Liver (tissue), 9 donors: ENCODE measurements around the gene CTNND1. TPM values are rescaled to one million over a fixed set of nuclear protein-coding genes. Genes with fewer than 3 reads are reported as not detected.
A peak's percentile ranks its signal among the peaks of the same experiment; 100 is the strongest.

Experiments
- DNase-seq: peaks from one replicate; pipeline ENCODE4 v3.0.0-alpha.2; 2017; ENCODE audit warnings: low spot score
- H3K27ac ChIP-seq, 2 donors: one replicate each; pipeline ENCODE4 v1.7.0; 2013; ENCODE audit warnings: inconsistent platforms in 2 of 2, low read length in 2 of 2, control low read depth in 1 of 2, low read depth in 1 of 2, mild to moderate bottlenecking in 1 of 2
- H3K27me3 ChIP-seq, 4 donors: one replicate each; pipeline versions ENCODE4 v1.6.1 to v1.7.0; 2013; ENCODE audit warnings: low read length in 3 of 4, inconsistent platforms in 1 of 4, mild to moderate bottlenecking in 1 of 4, moderate library complexity in 1 of 4; ENCODE audit not compliant: control insufficient read depth in 4 of 4, insufficient read depth in 4 of 4
- H3K36me3 ChIP-seq, 4 donors: one replicate each; pipeline versions ENCODE4 v1.6.1 to v1.7.0; 2013; ENCODE audit warnings: low read length in 3 of 4, mild to moderate bottlenecking in 3 of 4, low read depth in 1 of 4, moderate library complexity in 1 of 4; ENCODE audit not compliant: control insufficient read depth in 4 of 4, insufficient read depth in 3 of 4
- H3K4me1 ChIP-seq, 4 donors: one replicate each; pipeline versions ENCODE4 v1.6.1 to v1.7.0; 2013; ENCODE audit warnings: low read length in 3 of 4, mild to moderate bottlenecking in 3 of 4, moderate library complexity in 1 of 4; ENCODE audit not compliant: control insufficient read depth in 4 of 4, insufficient read depth in 4 of 4
- H3K4me3 ChIP-seq, 3 donors: one replicate each; pipeline versions ENCODE4 v1.6.1 to v1.7.0; 2013; ENCODE audit warnings: low read length in 3 of 3, control low read depth in 1 of 3, low read depth in 1 of 3, mild to moderate bottlenecking in 1 of 3
- H3K9ac ChIP-seq, 2 donors: one replicate each; pipeline ENCODE4 v1.7.0; 2013; ENCODE audit warnings: low read length in 2 of 2, mild to moderate bottlenecking in 2 of 2, moderate library complexity in 2 of 2, control low read depth in 1 of 2, low read depth in 1 of 2
- H3K9me3 ChIP-seq, 4 donors: one replicate each; pipeline versions ENCODE4 v1.6.1 to v1.7.0; 2013; ENCODE audit warnings: low read length in 3 of 4; ENCODE audit not compliant: control insufficient read depth in 4 of 4
- EGR1 ChIP-seq, 2 donors: IDR thresholded peaks; 2 replicates each; pipeline ENCODE4 v1.6.1; 2016 to 2018; ENCODE audit warnings: antibody characterized with exemption in 2 of 2, low read depth in 2 of 2
- FOXA1 ChIP-seq: IDR thresholded peaks from 2 replicates; pipeline ENCODE4 v1.6.1; 2016; ENCODE audit warnings: antibody characterized with exemption
- FOXA2 ChIP-seq: IDR thresholded peaks from 2 replicates; pipeline ENCODE4 v1.6.1; 2016; ENCODE audit warnings: antibody characterized with exemption
- GABPA ChIP-seq, 2 donors: IDR thresholded peaks in 1 of 2; conservative IDR thresholded peaks in 1 of 2; 2 replicates each; pipeline ENCODE4 v1.6.1; 2016; ENCODE audit warnings: antibody characterized with exemption in 2 of 2, mild to moderate bottlenecking in 1 of 2, moderate library complexity in 1 of 2
- HNF4A ChIP-seq, 2 donors: conservative IDR thresholded peaks; 2 replicates each; pipeline ENCODE4 v1.6.1; 2016; ENCODE audit warnings: antibody characterized with exemption in 2 of 2, mild to moderate bottlenecking in 2 of 2
- HNF4G ChIP-seq: IDR thresholded peaks from 2 replicates; pipeline ENCODE4 v1.6.1; 2016; ENCODE audit warnings: antibody characterized with exemption
- JUND ChIP-seq, 2 donors: IDR thresholded peaks; 2 replicates each; pipeline ENCODE4 v1.6.1; 2016; ENCODE audit warnings: antibody characterized with exemption in 2 of 2
- NR2F2 ChIP-seq: IDR thresholded peaks from 2 replicates; pipeline ENCODE4 v1.6.1; 2016; ENCODE audit warnings: antibody characterized with exemption
- RAD21 ChIP-seq, 2 donors: IDR thresholded peaks; 2 replicates each; pipeline ENCODE4 v1.6.1; 2016; ENCODE audit warnings: antibody characterized with exemption in 2 of 2, mild to moderate bottlenecking in 2 of 2
- RXRA ChIP-seq, 2 donors: IDR thresholded peaks; 2 replicates each; pipeline ENCODE4 v1.6.1; 2017 to 2018; ENCODE audit warnings: antibody characterized with exemption in 2 of 2, mild to moderate bottlenecking in 1 of 2
- SP1 ChIP-seq: IDR thresholded peaks from 2 replicates; pipeline ENCODE4 v1.6.1; 2018; ENCODE audit warnings: antibody characterized with exemption, mild to moderate bottlenecking
- TAF1 ChIP-seq: conservative IDR thresholded peaks from 2 replicates; pipeline ENCODE4 v1.6.1; 2016; ENCODE audit warnings: antibody characterized with exemption, mild to moderate bottlenecking
- YY1 ChIP-seq: IDR thresholded peaks from 2 replicates; pipeline ENCODE4 v1.6.1; 2016; ENCODE audit warnings: antibody characterized with exemption, mild to moderate bottlenecking
- WGBS: extraction: QIAGEN DNeasy Blood & Tissue Kit; methylation state at CpG from one replicate; pipeline ENCODE4 v1.1.7; 2013; 5-methylcytosine and 5-hydroxymethylcytosine counted together
- polyA plus RNA-seq, 2 donors: library from polyadenylated mRNA; stranded (reverse) in 1 of 2; unstranded in 1 of 2; fragments of 200-250 nt in 1 of 2; fragments of >200 nt in 1 of 2; fragmentation: Nextera tagmentation in 1 of 2; extraction: Ambion mirVana in 1 of 2; gene quantifications; one replicate each; pipeline versions ENCODE4 v1.2.1 to v1.2.3, GENCODE V29; 2013 to 2015
- total RNA-seq, 2 donors: library from RNA; depleted of rRNA; stranded (reverse); fragments of >200 nt; gene quantifications; one replicate each; pipeline ENCODE4 v1.2.3, GENCODE V29; 2014
- TF ChIP-seq, protein P1 (sequence below): IDR thresholded peaks from 2 replicates; pipeline ENCODE4 v1.6.1; 2016; ENCODE audit warnings: antibody characterized with exemption, mild to moderate bottlenecking
- TF ChIP-seq, protein P2 (sequence below): IDR thresholded peaks from 2 replicates; pipeline ENCODE4 v1.6.1; 2016; ENCODE audit warnings: antibody characterized with exemption
- TF ChIP-seq, protein P3 (sequence below): fragments of 150-350 bp; IDR thresholded peaks from 2 replicates; pipeline ENCODE4 v1.5.1; 2017; ENCODE audit warnings: improper control_type of control experiment, low read depth, low read length; ENCODE audit not compliant: missing input control
- TF ChIP-seq, protein P4 (sequence below): IDR thresholded peaks from 2 replicates; pipeline ENCODE4 v1.6.1; 2016; ENCODE audit warnings: antibody characterized with exemption
- TF ChIP-seq, protein P5 (sequence below): IDR thresholded peaks from 2 replicates; pipeline ENCODE4 v1.6.1; 2016; ENCODE audit warnings: antibody characterized with exemption
- donor health status: healthy.
- donor health status: healthy.
- donor health status: healthy.
- donor health status: healthy.
- donor health status: healthy.

Gene CTNND1
- total and polyA plus RNA-seq, 4 donors = 21.5 to 97.1 (median 58.0) TPM

DNA sequence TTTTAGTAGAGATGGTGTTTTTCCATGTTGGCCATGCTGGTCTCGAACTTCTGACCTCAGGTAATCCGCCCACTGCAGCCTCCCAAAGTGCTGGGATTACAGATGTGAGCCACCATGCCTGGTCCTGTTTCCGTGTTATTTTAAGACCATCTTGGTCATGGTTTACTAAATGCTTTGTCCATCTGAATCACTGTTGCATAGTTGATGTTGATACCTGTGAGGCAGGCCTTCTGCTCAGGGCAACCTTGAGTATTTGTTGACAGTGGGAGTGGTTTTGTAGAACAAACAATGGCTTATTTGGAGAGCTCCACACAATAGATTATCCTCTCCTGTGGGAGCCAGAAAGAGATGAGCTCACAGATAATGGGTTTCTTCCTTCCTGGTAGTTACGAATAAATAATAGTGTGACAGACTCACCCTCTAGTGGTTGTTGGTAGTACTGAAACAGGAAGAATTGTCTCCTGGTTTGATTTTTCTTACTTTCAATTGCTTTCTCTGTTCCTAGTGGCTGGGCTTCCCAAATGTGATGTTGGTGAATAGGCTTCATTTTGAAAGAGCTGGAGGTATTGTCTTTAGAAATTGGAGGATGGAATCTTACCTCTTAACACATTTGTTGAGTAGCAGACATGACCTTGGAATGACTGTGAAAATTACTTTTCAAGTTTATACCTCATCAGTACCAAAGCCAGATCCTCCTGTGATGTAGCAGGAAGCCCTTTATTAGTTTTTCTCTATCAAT, 39.0 kb downstream of the CTNND1 start:
- peaks cover 11 to 38% (median 31%) of the 10 kb centered on the region in 4 donors for H3K4me1 ChIP-seq
- TF ChIP-seq HNF4G = no peak
- TF ChIP-seq, protein P1, sequence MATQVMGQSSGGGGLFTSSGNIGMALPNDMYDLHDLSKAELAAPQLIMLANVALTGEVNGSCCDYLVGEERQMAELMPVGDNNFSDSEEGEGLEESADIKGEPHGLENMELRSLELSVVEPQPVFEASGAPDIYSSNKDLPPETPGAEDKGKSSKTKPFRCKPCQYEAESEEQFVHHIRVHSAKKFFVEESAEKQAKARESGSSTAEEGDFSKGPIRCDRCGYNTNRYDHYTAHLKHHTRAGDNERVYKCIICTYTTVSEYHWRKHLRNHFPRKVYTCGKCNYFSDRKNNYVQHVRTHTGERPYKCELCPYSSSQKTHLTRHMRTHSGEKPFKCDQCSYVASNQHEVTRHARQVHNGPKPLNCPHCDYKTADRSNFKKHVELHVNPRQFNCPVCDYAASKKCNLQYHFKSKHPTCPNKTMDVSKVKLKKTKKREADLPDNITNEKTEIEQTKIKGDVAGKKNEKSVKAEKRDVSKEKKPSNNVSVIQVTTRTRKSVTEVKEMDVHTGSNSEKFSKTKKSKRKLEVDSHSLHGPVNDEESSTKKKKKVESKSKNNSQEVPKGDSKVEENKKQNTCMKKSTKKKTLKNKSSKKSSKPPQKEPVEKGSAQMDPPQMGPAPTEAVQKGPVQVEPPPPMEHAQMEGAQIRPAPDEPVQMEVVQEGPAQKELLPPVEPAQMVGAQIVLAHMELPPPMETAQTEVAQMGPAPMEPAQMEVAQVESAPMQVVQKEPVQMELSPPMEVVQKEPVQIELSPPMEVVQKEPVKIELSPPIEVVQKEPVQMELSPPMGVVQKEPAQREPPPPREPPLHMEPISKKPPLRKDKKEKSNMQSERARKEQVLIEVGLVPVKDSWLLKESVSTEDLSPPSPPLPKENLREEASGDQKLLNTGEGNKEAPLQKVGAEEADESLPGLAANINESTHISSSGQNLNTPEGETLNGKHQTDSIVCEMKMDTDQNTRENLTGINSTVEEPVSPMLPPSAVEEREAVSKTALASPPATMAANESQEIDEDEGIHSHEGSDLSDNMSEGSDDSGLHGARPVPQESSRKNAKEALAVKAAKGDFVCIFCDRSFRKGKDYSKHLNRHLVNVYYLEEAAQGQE = no peak
- TF ChIP-seq FOXA2 = peak; percentile 87
- TF ChIP-seq SP1 = peak; percentile 53
- no peak for TF ChIP-seq EGR1 (IDR thresholded peaks at IDR 0.05; ENCODE audit: low read depth in 2 of 2)
- TF ChIP-seq RXRA (IDR thresholded peaks at IDR 0.05) = peak; percentile 42 to 67
- TF ChIP-seq TAF1 = no peak
- peak; percentile 18 to 69 for TF ChIP-seq GABPA (IDR thresholded peaks at IDR 0.05 in 1 of 2, conservative IDR thresholded peaks at IDR 0.05 in 1 of 2)
- TF ChIP-seq, protein P2, sequence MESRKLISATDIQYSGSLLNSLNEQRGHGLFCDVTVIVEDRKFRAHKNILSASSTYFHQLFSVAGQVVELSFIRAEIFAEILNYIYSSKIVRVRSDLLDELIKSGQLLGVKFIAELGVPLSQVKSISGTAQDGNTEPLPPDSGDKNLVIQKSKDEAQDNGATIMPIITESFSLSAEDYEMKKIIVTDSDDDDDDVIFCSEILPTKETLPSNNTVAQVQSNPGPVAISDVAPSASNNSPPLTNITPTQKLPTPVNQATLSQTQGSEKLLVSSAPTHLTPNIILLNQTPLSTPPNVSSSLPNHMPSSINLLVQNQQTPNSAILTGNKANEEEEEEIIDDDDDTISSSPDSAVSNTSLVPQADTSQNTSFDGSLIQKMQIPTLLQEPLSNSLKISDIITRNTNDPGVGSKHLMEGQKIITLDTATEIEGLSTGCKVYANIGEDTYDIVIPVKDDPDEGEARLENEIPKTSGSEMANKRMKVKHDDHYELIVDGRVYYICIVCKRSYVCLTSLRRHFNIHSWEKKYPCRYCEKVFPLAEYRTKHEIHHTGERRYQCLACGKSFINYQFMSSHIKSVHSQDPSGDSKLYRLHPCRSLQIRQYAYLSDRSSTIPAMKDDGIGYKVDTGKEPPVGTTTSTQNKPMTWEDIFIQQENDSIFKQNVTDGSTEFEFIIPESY = no peak
- TF ChIP-seq, protein P3, sequence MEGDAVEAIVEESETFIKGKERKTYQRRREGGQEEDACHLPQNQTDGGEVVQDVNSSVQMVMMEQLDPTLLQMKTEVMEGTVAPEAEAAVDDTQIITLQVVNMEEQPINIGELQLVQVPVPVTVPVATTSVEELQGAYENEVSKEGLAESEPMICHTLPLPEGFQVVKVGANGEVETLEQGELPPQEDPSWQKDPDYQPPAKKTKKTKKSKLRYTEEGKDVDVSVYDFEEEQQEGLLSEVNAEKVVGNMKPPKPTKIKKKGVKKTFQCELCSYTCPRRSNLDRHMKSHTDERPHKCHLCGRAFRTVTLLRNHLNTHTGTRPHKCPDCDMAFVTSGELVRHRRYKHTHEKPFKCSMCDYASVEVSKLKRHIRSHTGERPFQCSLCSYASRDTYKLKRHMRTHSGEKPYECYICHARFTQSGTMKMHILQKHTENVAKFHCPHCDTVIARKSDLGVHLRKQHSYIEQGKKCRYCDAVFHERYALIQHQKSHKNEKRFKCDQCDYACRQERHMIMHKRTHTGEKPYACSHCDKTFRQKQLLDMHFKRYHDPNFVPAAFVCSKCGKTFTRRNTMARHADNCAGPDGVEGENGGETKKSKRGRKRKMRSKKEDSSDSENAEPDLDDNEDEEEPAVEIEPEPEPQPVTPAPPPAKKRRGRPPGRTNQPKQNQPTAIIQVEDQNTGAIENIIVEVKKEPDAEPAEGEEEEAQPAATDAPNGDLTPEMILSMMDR = peak; percentile 92
- TF ChIP-seq RAD21 (IDR thresholded peaks at IDR 0.05) = peak; percentile 97 to 99
- no peak for TF ChIP-seq NR2F2
- peak; percentile 78 for TF ChIP-seq YY1
- peak; percentile 73 for TF ChIP-seq FOXA1
- peak in 1 of 2 donors; percentile 76 for TF ChIP-seq JUND (IDR thresholded peaks at IDR 0.05)
- TF ChIP-seq HNF4A (conservative IDR thresholded peaks at IDR 0.05) = peak; percentile 44 to 64
- TF ChIP-seq, protein P4, sequence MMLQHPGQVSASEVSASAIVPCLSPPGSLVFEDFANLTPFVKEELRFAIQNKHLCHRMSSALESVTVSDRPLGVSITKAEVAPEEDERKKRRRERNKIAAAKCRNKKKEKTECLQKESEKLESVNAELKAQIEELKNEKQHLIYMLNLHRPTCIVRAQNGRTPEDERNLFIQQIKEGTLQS = no peak
- TF ChIP-seq, protein P5, sequence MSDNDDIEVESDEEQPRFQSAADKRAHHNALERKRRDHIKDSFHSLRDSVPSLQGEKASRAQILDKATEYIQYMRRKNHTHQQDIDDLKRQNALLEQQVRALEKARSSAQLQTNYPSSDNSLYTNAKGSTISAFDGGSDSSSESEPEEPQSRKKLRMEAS = peak; percentile 50
- peaks cover 12 to 54% (median 47%) of the 10 kb centered on the region in 4 donors for H3K36me3 ChIP-seq
- peak overlapping the region; percentile 9 to 36 for H3K27ac ChIP-seq
- DNase-seq = no peak
- H3K9me3 ChIP-seq = no peaks in the 10 kb centered on the region
- WGBS = 55% methylated on average over 4 of the region's 4 CpGs
- no peaks in the 10 kb centered on the region for H3K27me3 ChIP-seq
- H3K9ac ChIP-seq = peak overlapping the region in 1 of 2 donors; percentile 31
- no peak overlapping the region for H3K4me3 ChIP-seq
